ENCODE data around the gene NTN3. TPM values are rescaled to one million over a fixed set of nuclear protein-coding genes. Genes with fewer than 3 reads are reported as not detected.

NTN3 gene
- total RNA-seq, 1 experiment from 2014 or later = 0.39 TPM

DNA sequence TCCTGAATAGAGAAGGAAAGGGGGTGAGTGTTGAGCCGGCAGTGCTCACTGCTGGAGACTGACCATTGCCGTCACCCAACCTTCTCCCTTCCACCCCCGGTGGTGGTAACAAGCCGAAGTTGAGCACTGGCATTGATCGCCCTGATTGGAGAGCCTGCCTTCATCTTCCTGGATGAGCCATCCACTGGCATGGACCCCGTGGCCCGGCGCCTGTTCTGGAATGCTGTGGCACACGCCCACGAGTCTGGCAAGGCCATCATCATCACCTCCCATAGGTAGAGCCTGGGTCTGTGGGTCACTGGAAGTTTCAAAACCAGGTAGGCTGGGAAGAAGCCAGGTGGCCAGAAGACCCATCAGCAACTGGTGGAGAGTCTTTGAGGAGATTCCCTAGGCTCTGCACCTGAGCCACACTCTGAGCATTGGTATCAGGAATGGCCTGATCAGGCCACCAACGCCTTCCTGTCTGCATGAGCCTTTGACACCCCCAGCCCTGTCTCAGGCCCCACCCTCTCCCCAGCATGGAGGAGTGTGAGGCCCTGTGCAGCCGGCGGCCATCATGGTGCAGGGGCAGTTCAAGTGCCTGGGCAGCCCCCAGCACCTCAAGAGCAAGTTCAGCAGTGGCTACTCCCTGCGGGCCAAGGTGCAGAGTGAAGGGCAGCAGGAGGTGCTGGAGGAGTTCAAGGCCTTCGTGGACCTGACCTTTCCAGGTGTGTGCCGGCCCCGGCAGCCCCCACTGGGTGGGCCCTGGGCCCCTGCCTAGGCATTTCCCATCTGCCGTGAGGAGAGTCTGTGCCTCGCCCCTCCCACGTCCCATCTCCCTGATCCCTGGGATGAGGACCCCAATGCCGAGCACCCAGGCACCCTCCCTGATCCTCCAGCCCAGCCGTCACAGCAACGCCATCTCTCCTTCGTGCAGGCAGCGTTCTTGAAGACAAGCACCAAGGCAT is 46.8 kb upstream of the NTN3 start:
- Histone ChIP-seq H3K4me3 (ENCODE audit: low read depth, low read length) (no peak overlapping the region), H3K27me3 (replicated peaks; ENCODE audit: control insufficient read depth, insufficient read depth, low read length) (no peaks in the 10 kb centered on the region), H3K9me3 (no peaks in the 10 kb centered on the region), H3K4me1 (peaks cover 7% of the 10 kb centered on the region), H3K36me3 (ENCODE audit: control insufficient read depth, insufficient read depth, low read length) (no peaks in the 10 kb centered on the region)
- ChIA-PET POLR2A (no interaction called here), CTCF (no interaction called here)
- Mint-ChIP-seq H3K4me3 (ENCODE audit: unreplicated experiment) (no peak overlapping the region), H3K27ac (ENCODE audit: unreplicated experiment) (no peak overlapping the region), H3K27me3 (ENCODE audit: insufficient read depth, unreplicated experiment) (no peaks in the 10 kb centered on the region), H3K4me1 (ENCODE audit: low read depth, unreplicated experiment) (peaks cover 14% of the 10 kb centered on the region), H3K9me3 (ENCODE audit: unreplicated experiment) (no peaks in the 10 kb centered on the region), H3K36me3 (ENCODE audit: insufficient read depth, unreplicated experiment) (peaks cover 17% of the 10 kb centered on the region)
- TF ChIP-seq, protein P1, sequence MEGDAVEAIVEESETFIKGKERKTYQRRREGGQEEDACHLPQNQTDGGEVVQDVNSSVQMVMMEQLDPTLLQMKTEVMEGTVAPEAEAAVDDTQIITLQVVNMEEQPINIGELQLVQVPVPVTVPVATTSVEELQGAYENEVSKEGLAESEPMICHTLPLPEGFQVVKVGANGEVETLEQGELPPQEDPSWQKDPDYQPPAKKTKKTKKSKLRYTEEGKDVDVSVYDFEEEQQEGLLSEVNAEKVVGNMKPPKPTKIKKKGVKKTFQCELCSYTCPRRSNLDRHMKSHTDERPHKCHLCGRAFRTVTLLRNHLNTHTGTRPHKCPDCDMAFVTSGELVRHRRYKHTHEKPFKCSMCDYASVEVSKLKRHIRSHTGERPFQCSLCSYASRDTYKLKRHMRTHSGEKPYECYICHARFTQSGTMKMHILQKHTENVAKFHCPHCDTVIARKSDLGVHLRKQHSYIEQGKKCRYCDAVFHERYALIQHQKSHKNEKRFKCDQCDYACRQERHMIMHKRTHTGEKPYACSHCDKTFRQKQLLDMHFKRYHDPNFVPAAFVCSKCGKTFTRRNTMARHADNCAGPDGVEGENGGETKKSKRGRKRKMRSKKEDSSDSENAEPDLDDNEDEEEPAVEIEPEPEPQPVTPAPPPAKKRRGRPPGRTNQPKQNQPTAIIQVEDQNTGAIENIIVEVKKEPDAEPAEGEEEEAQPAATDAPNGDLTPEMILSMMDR (IDR thresholded peaks at IDR 0.05; ENCODE audit: insufficient read depth in 1 of 2, low read depth in 1 of 2, low read length in 1 of 2, severe bottlenecking in 1 of 2, unreplicated experiment in 1 of 2) = no peak
- peak in 1 of 2 experiments; percentile 21 for DNase-seq
- intact Hi-C loops (cut with micrococcal nuclease; ENCODE audit: unreplicated experiment) = loop anchor here (10.0 kb wide), 1 partner anchor 160 kb away; the partner anchor contains the start of gene RNPS1
- BruUV-seq (replicated peaks) = no TSS peak

- Histone ChIP-seq H3K4me3 (ENCODE audit: low read depth, low read length) (no peak overlapping the region), H3K4me1 (peaks cover 7% of the 10 kb centered on the region), H3K9me3 (no peaks in the 10 kb centered on the region), H3K27me3 (replicated peaks; ENCODE audit: control insufficient read depth, insufficient read depth, low read length) (no peaks in the 10 kb centered on the region), H3K36me3 (ENCODE audit: control insufficient read depth, insufficient read depth, low read length) (no peaks in the 10 kb centered on the region)
- H3K36me3 Mint-ChIP-seq (ENCODE audit: insufficient read depth, unreplicated experiment) = peaks cover 19% of the 10 kb centered on the region
- intact Hi-C loops (cut with micrococcal nuclease; ENCODE audit: unreplicated experiment) = loop anchor here (10.0 kb wide), 1 partner anchor 160 kb away; the partner anchor contains the start of gene RNPS1
- TF ChIP-seq, protein P1 (IDR thresholded peaks at IDR 0.05; ENCODE audit: insufficient read depth in 1 of 2, low read depth in 1 of 2, low read length in 1 of 2, severe bottlenecking in 1 of 2, unreplicated experiment in 1 of 2) = no peak
- no TSS peak for BruUV-seq (replicated peaks)
- H3K4me3 Mint-ChIP-seq (ENCODE audit: unreplicated experiment) = no peak overlapping the region
- no peaks in the 10 kb centered on the region for H3K27me3 Mint-ChIP-seq (ENCODE audit: insufficient read depth, unreplicated experiment)
- H3K4me1 Mint-ChIP-seq (ENCODE audit: low read depth, unreplicated experiment) = peaks cover 18% of the 10 kb centered on the region
- DNase-seq = peak in 1 of 2 experiments; percentile 22
- ChIA-PET CTCF (no interaction called here), POLR2A (no interaction called here)
- H3K27ac Mint-ChIP-seq (ENCODE audit: unreplicated experiment) = no peak overlapping the region
- no peaks in the 10 kb centered on the region for H3K9me3 Mint-ChIP-seq (ENCODE audit: unreplicated experiment)
Measured at GRCh38 chr16:2425008-2425518, 46.0 kb upstream of the NTN3 start.

DNA sequence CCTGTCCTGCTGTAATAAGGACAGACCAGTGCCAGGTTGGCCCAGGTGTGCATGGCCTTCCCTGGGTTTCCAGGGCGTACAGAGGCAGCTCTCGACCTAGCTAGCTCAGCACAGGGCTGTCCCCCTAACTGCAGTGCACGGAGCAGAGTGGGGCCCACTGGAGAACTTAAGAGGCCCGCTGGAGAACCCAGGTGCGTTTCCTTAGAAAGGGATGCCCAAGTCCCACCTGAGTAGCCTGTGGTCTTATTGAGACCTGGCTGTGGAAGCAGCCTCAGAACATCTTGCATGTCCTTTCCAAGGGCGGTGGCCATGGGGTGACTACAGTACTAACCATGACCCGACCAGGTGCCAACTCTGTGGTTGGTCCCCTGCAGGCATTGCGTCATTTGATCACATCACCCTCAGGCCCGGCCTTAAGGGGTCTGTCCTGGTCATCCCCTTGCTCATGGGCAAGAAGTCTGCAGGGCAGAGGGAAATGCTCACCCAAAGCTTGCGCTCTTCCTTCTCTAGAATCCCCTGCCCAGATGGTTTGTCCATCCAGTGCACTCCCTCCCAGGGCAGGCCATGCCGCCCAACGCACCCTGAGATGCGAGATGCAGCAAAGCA is 45.2 kb upstream of the NTN3 start:
- ChIA-PET POLR2A (no interaction called here), CTCF (interaction anchor here (0.6 kb wide), 1 partner anchor 13 kb away, joined by 4 read pairs; no protein-coding TSS in a partner anchor)
- Mint-ChIP-seq H3K9me3 (ENCODE audit: unreplicated experiment) (no peaks in the 10 kb centered on the region), H3K36me3 (ENCODE audit: insufficient read depth, unreplicated experiment) (peaks cover 26% of the 10 kb centered on the region), H3K27me3 (ENCODE audit: insufficient read depth, unreplicated experiment) (no peaks in the 10 kb centered on the region), H3K4me1 (ENCODE audit: low read depth, unreplicated experiment) (peaks cover 21% of the 10 kb centered on the region), H3K4me3 (ENCODE audit: unreplicated experiment) (no peak overlapping the region), H3K27ac (ENCODE audit: unreplicated experiment) (no peak overlapping the region)
- intact Hi-C loops (cut with micrococcal nuclease; ENCODE audit: unreplicated experiment) = loop anchor here (10.0 kb wide), 1 partner anchor 161 kb away; the partner anchor contains the start of gene RNPS1
- H3K27me3 ChIP-seq (replicated peaks; ENCODE audit: control insufficient read depth, insufficient read depth, low read length) = no peaks in the 10 kb centered on the region
- BruUV-seq (replicated peaks) = no TSS peak
- no peaks in the 10 kb centered on the region for H3K36me3 ChIP-seq (ENCODE audit: control insufficient read depth, insufficient read depth, low read length)
- H3K4me1 ChIP-seq = peaks cover 13% of the 10 kb centered on the region
- peak in 1 of 2 experiments; percentile 23 for DNase-seq
- H3K4me3 ChIP-seq (ENCODE audit: low read depth, low read length) = no peak overlapping the region
- H3K9me3 ChIP-seq = no peaks in the 10 kb centered on the region
- TF ChIP-seq, protein P1 (IDR thresholded peaks at IDR 0.05; ENCODE audit: insufficient read depth in 1 of 2, low read depth in 1 of 2, low read length in 1 of 2, severe bottlenecking in 1 of 2, unreplicated experiment in 1 of 2) = no peak

All from Caco-2 (cell line).